GM18526 (cell line): ENCODE measurements around the gene LPCAT1.

Experiments
- POLR2A ChIP-seq: IDR thresholded peaks from 3 replicates; pipeline ENCODE4 v1.6.1; 2011; ENCODE audit not compliant: insufficient read length; ENCODE audit errors: extremely low read depth

LPCAT1 gene

DNA sequence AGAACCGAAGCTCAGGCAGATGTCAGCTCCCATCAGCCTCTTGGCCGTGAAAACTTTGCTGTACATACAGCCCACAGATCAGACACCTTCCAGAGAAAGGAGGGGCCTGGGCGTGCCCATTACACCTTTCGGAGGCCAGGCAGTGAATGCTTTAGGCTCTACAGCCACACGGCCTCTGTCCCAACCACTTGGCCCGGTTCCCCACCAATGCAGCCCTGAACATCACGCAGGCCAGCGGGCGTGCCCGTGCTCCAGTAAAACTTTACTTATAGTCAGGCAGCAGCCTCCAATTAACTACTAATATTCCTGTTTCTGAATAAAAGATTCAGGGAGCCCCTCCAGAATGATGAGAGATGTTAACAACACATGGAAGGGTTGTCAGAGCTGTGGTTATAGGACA is 23.9 kb downstream of the LPCAT1 start:
- no peak for TF ChIP-seq POLR2A

DNA sequence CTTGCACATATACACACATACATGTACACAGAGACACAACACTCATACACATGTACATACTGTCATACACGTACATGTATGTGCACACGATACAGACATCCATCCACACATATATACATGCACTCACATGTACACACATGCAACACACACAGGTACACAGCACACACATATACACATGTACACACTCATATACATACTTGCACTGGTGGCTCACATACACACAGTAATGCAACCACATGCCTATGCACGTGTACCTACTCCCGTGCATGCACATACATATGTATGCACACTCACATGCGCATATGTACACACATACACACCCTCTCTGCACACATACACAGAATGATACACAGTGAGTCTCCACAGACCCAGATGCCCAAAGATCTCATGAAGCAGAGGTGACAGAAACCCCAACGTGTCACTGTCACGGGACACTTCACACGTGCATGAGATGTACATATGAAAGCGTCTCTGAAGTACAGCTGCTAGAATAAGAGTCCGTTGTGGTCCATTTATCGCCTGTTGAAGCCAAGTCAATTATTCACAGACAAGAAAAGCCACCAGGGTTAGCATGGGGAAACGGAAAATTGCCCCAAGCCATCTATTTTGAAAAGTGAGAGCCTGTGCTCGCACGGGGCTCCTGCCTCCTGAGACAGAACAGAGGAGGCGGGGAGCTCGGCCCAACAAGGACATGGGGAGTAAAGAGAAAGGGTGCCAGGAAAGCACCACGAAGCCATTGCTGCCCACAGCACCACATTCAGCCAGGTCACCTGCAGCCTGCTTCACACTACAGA is 24.9 kb downstream of the LPCAT1 start:
- peak; percentile 30 for TF ChIP-seq POLR2A

GRCh38 chr5:1497795-1498622 is 25.8 kb downstream of the LPCAT1 start:
- TF ChIP-seq POLR2A: no peak

- TF ChIP-seq POLR2A: no peak
Observed at GRCh38 chr5:1497242-1497777, 26.4 kb downstream of the LPCAT1 start.

DNA sequence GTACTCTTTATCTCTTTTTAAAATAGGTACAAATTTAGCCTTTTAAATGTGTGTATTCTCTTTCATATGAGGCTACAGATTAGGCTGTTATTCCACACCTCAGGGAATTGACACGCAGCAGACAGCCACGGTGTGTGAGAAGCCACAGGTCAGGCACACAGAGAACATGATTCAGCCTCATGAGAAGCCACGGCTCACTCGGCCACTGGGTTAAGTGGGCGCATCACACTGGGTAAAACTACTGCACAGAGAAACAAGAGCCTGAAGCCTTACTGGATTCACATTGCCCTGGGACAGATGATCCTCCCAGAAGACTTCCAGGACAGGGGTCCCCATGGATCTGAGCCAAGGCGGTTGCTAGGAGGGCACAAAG is 28.2 kb downstream of the LPCAT1 start:
- no peak for TF ChIP-seq POLR2A

GRCh38 chr5:1494780-1495524 is 28.8 kb downstream of the LPCAT1 start:
- peak; percentile 62 for TF ChIP-seq POLR2A

DNA sequence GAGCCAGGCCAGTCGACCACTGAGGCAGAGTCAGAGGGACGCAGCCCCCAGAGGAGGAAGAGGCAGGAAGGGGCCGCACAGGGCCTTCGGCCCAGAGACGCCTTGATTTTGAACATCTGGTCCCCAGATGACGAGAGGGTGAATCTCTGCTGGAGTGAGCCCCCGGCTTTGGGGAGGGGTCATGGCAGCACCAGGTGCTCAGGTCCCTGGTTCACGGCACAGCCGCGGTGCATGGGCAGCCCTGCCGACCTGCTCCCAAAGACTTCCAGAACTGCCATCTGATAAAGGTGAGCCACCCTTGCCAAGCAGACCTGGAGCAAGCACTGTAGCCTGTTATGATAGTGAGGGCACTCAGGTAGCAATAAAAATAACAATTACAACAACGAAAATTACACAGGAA is 29.8 kb downstream of the LPCAT1 start:
- no peak for TF ChIP-seq POLR2A

DNA sequence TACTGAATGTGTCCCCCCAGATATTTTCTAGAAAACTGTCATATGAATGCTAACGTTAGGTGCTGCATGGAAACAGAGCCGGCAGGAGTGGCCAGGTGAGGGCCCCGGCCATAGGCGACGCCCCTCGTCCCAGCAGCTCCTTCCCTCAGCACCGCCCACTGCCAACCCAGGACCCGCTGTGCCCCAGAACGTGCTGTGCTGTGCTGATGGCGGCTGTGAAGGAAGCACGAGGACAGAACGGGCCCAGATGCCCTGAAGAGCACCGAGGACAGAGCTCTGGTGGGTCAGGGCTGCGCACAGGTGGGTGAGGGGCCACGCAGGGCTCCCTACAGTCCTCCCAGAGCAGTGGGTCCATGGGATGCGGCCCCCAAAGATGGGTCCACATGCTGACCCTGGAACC is 30.3 kb downstream of the LPCAT1 start:
- no peak for TF ChIP-seq POLR2A

DNA sequence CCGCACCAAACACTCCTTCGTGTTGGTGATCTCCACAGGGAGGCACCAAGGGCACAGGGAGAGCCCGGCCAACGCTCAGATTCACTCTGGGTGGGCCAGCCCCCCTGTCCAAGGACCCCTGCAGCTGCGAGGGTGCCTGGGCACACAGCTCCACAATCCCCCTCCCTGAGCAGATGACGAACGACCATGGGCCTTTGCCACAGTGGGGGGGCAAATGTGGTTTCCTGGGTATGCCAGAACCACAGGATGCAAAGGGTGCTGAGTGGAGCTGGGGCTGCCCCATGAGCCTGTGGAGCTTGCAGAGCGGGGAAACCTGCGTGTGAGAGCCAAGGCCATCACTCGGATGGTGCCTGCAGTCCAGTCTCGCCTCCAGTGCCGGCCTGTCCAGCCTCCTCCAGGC is 31.0 kb downstream of the LPCAT1 start:
- no peak for TF ChIP-seq POLR2A

DNA sequence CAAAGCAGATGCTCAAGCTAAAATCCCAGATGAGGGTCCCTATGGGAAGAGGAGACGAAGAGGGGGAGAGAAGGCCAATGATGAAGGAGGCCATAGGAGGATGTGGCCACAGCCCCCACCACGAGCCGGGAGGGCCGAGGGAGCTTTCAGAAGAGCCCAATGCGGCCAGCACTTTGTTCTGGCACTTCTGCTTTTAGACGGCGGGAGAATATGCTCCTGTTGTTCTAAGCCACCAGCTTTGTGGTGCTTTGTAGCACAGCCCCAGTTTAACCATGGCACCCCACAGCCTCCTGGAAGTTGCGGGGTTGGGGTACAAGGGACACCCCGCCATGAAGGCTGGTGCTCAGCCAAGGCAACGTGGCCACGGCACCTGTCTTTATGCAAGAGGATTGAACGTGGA is 33.4 kb downstream of the LPCAT1 start:
- TF ChIP-seq POLR2A: no peak

- TF ChIP-seq POLR2A: peak; percentile 28
Observed at GRCh38 chr5:1489754-1490153, 34.0 kb downstream of the LPCAT1 start.

- no peak for TF ChIP-seq POLR2A
Observed at GRCh38 chr5:1488882-1489680, 34.7 kb downstream of the LPCAT1 start.

DNA sequence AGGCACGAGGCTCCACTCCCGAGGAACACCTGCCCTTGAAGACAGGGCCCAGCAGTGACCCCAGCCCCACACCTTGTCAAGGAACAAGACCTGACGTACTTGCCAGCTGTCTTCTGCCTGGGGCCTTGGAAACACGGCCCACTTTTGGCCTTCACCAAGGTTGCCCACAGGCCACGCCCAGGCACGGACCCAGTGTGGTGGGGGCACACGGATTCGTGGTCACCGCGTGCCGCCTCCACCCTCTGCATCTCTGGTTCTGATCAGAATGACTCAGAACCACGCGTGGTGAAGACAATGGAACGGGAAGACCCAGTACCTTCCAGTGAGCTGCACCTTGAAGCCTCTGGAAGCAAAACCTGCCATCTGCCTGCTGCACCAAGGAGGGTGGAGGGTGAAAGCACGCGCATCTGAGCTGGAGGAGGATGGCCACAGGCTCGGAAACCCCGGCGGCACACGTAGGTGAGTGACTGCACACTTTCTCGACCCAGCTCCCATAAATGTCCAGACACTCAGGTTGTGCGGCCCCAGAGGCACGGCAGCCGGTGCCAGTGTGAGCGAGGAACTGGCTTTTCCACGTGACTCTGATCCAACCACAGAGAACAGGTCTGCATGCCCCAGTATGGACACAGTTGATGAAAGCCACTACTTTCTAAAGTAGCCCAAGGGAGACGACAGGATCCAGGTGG is 36.5 kb downstream of the LPCAT1 start:
- peak; percentile 9 for TF ChIP-seq POLR2A

DNA sequence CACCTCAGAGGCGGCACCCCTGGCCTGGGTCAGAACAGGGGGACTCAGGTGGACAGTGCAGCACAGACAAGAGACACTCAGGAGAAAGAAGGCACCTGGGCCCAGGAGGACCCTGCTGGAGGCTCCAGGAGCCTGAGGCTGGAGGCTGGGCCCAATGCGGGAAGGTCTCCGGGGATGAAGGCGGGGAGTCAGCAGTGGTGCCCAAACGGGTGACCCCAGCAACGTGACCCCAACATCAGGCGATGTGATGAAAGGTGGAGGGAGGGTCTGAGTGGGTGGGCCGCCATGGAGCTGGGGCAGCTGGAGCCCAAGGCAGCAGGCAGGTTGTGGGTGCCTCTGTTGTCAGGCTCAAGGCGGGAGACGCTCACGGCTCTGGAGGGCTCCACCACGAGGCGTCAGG is 37.5 kb downstream of the LPCAT1 start:
- no peak for TF ChIP-seq POLR2A
